GM18499 (cell line): ENCODE measurements around the gene DCHS1.

ENCODE experiments used
- ATAC-seq: cut with Tn5 transposase; IDR thresholded peaks from one replicate; pipeline ENCODE4 v1.9.1; 2021; ENCODE audit warnings: moderate number of reproducible peaks; ENCODE audit not compliant: insufficient read depth, unreplicated experiment

Gene DCHS1

GRCh38 chr11:6674219-6674597 lies 18.6 kb upstream of the DCHS1 start:
- ATAC-seq = no peak

- ATAC-seq = no peak
These were observed 18.1 kb upstream of the DCHS1 start for GRCh38 chr11:6673523-6674218.

GRCh38 chr11:6671991-6672390 lies 16.4 kb upstream of the DCHS1 start:
- no peak for ATAC-seq

- ATAC-seq = no peak
These were observed 14.7 kb upstream of the DCHS1 start for GRCh38 chr11:6670202-6670830.

- no peak for ATAC-seq
These were observed 12.2 kb upstream of the DCHS1 start for GRCh38 chr11:6667733-6668374.

- ATAC-seq = no peak
These were observed 10.9 kb upstream of the DCHS1 start for GRCh38 chr11:6666302-6667183.

GRCh38 chr11:6664551-6664950 lies 8.9 kb upstream of the DCHS1 start:
- ATAC-seq = no peak

GRCh38 chr11:6663794-6664469 lies 8.3 kb upstream of the DCHS1 start:
- no peak for ATAC-seq

GRCh38 chr11:6660712-6661111 lies 5.1 kb upstream of the DCHS1 start:
- no peak for ATAC-seq

- ATAC-seq = no peak
These were observed 3.0 kb upstream of the DCHS1 start for GRCh38 chr11:6658647-6659046.

GRCh38 chr11:6657346-6657745 lies 1.7 kb upstream of the DCHS1 start:
- no peak for ATAC-seq

GRCh38 chr11:6656936-6657335 lies 1.3 kb upstream of the DCHS1 start:
- ATAC-seq = no peak

- ATAC-seq = no peak
These were observed 941 bp upstream of the DCHS1 start for GRCh38 chr11:6656584-6656915.

GRCh38 chr11:6655020-6655789 lies 404 bp downstream of the DCHS1 start:
- no peak for ATAC-seq

GRCh38 chr11:6654281-6655019 lies 1.2 kb downstream of the DCHS1 start:
- no peak for ATAC-seq

- no peak for ATAC-seq
These were observed 2.0 kb downstream of the DCHS1 start for GRCh38 chr11:6653656-6654055.

GRCh38 chr11:6653097-6653496 lies 2.5 kb downstream of the DCHS1 start:
- no peak for ATAC-seq

GRCh38 chr11:6652182-6652581 lies 3.4 kb downstream of the DCHS1 start:
- no peak for ATAC-seq

GRCh38 chr11:6650980-6651379 lies 4.6 kb downstream of the DCHS1 start:
- no peak for ATAC-seq
